Epithelial cell of esophagus (primary cell): Measurements from ENCODE around the gene PYGL.

Experiments used
- DNase-seq: peaks from one replicate; pipeline ENCODE4 v3.0.0; 2010; ENCODE audit warnings: low read depth
- H3K4me3 ChIP-seq: 2 replicates; pipeline ENCODE4 v1.5.1; 2011; ENCODE audit warnings: mild to moderate bottlenecking, low read length, control low read depth
- CTCF ChIP-seq: IDR thresholded peaks from 2 replicates; pipeline ENCODE4 v1.5.1; 2011; ENCODE audit warnings: low read depth, mild to moderate bottlenecking, low read length, control low read depth, inconsistent platforms; ENCODE audit not compliant: insufficient read depth; ENCODE audit errors: missing control alignments

PYGL gene

GRCh38 chr14:50871914-50872732 lies 72.2 kb downstream of the PYGL start, which contains the start of gene ABHD12B:
Gene ABHD12B (plus strand): TSS chr14:50872053. CDS start chr14:50872175, 122 bp downstream.
- no peak within 1 kb of the TSS for H3K4me3 ChIP-seq
- no peak for DNase-seq
- no peak for TF ChIP-seq CTCF

- H3K4me3 ChIP-seq: no peak overlapping the region
- DNase-seq: no peak
- TF ChIP-seq CTCF: no peak
These were observed 73.1 kb downstream of the PYGL start for GRCh38 chr14:50871228-50871627.

GRCh38 chr14:50865391-50866076 lies 78.7 kb downstream of the PYGL start:
- TF ChIP-seq CTCF: no peak

GRCh38 chr14:50864946-50865345 lies 79.3 kb downstream of the PYGL start:
- DNase-seq: no peak
- H3K4me3 ChIP-seq: no peak overlapping the region
- no peak for TF ChIP-seq CTCF

More at GRCh38 chr14:50865391-50866076, 78.7 kb downstream of the PYGL start:
- DNase-seq: no peak
- no peak overlapping the region for H3K4me3 ChIP-seq

- peak; percentile 47 for DNase-seq
- H3K4me3 ChIP-seq: no peak overlapping the region
These were observed 80.0 kb downstream of the PYGL start for GRCh38 chr14:50864237-50864636.

GRCh38 chr14:50862036-50862570 lies 82.2 kb downstream of the PYGL start:
- TF ChIP-seq CTCF: no peak
- H3K4me3 ChIP-seq: no peak overlapping the region
- DNase-seq: no peak

More at GRCh38 chr14:50864237-50864636, 80.0 kb downstream of the PYGL start:
- TF ChIP-seq CTCF: no peak
